ENCODE results near the gene DENND6A.

DNA sequence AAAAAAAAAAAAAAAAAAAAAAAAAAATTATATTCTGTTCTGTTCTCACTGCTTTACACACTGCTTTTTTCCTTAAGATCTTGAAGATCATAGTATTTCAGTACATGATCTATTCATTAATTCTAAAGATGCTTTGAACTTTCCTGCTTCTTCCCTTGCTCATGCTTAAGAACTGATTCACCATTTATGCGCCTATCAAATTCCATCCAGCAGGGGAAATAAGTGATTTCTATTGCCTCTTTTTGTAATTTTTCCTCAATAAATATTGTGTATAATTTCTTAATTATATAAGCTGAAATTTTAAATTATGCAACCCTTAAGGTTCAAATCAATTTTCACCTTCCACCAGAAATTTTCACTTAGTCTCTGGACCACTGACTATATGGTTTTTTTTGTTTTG lies 10.6 kb downstream of the DENND6A start:
- no peak for TF ChIP-seq JUND (CRISPR knock-in tag; IDR thresholded peaks at IDR 0.05)
- TF ChIP-seq EZH2 (conservative IDR thresholded peaks at IDR 0.05; ENCODE audit: low read depth, low read length): no peak
- no peak for TF ChIP-seq MEIS1 (CRISPR knock-in tag; IDR thresholded peaks at IDR 0.05; ENCODE audit: borderline replicate concordance)
- no peak for TF ChIP-seq ZFP41 (CRISPR knock-in tag; IDR thresholded peaks at IDR 0.05; ENCODE audit: borderline replicate concordance)
- no peak for TF ChIP-seq CTCF (CRISPR knock-in tag; IDR thresholded peaks at IDR 0.05)
- TF ChIP-seq BHLHE40 (IDR thresholded peaks at IDR 0.05; ENCODE audit: low read length): no peak
- no peak for TF ChIP-seq POLR2AphosphoS5 (IDR thresholded peaks at IDR 0.05; ENCODE audit: low read depth, low read length)
- TF ChIP-seq, protein P1, sequence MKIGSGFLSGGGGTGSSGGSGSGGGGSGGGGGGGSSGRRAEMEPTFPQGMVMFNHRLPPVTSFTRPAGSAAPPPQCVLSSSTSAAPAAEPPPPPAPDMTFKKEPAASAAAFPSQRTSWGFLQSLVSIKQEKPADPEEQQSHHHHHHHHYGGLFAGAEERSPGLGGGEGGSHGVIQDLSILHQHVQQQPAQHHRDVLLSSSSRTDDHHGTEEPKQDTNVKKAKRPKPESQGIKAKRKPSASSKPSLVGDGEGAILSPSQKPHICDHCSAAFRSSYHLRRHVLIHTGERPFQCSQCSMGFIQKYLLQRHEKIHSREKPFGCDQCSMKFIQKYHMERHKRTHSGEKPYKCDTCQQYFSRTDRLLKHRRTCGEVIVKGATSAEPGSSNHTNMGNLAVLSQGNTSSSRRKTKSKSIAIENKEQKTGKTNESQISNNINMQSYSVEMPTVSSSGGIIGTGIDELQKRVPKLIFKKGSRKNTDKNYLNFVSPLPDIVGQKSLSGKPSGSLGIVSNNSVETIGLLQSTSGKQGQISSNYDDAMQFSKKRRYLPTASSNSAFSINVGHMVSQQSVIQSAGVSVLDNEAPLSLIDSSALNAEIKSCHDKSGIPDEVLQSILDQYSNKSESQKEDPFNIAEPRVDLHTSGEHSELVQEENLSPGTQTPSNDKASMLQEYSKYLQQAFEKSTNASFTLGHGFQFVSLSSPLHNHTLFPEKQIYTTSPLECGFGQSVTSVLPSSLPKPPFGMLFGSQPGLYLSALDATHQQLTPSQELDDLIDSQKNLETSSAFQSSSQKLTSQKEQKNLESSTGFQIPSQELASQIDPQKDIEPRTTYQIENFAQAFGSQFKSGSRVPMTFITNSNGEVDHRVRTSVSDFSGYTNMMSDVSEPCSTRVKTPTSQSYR (CRISPR knock-in tag; IDR thresholded peaks at IDR 0.05; ENCODE audit: borderline replicate concordance): no peak
